Chondrocyte (in vitro differentiated cells): ENCODE data around the gene OR2S2. TPM values are rescaled to one million over a fixed set of nuclear protein-coding genes. Genes with fewer than 3 reads are reported as not detected.

Experiments used
- DNase-seq: peaks from one replicate; pipeline ENCODE4 v3.0.0; 2021; ENCODE audit warnings: mixed read lengths, low spot score
- H3K27ac Mint-ChIP-seq: one replicate; pipeline ENCODE4 v1.8.0; 2021; ENCODE audit warnings: mild to moderate bottlenecking, moderate library complexity, mixed read lengths; ENCODE audit not compliant: unreplicated experiment
- H3K27me3 Mint-ChIP-seq: 2 replicates; pipeline ENCODE4 v1.8.0; 2021; ENCODE audit warnings: low read depth, mixed read lengths
- H3K36me3 Mint-ChIP-seq: 2 replicates; pipeline ENCODE4 v1.8.0; 2021; ENCODE audit warnings: low read depth, mixed read lengths
- H3K4me1 Mint-ChIP-seq: 2 replicates; pipeline ENCODE4 v1.8.0; 2021; ENCODE audit warnings: low read depth, mild to moderate bottlenecking, mixed read lengths
- H3K4me3 Mint-ChIP-seq: one replicate; pipeline ENCODE4 v1.8.0; 2021; ENCODE audit warnings: mild to moderate bottlenecking, moderate library complexity, mixed read lengths; ENCODE audit not compliant: unreplicated experiment
- H3K9me3 Mint-ChIP-seq: 2 replicates; pipeline ENCODE4 v1.8.0; 2021; ENCODE audit warnings: low read depth, mixed read lengths
- CTCF ChIP-seq: fragments of 200-600 bp; sonication (generic); IDR thresholded peaks from 2 replicates; pipeline ENCODE4 v1.5.0; 2021; ENCODE audit warnings: antibody characterized with exemption, mild to moderate bottlenecking, moderate library complexity
- total RNA-seq: library from RNA; stranded (reverse); gene quantifications from 3 replicates; pipeline ENCODE4 v1.2.1, GENCODE V29; 2021

The OR2S2 gene
- total RNA-seq, 1 donor from 2014 or later = not detected

- H3K4me3 Mint-ChIP-seq = no peak overlapping the region
- DNase-seq = no peak
- no peaks in the 10 kb centered on the region for H3K36me3 Mint-ChIP-seq
- TF ChIP-seq CTCF = no peak
- H3K27ac Mint-ChIP-seq = no peak overlapping the region
- H3K9me3 Mint-ChIP-seq = no peaks in the 10 kb centered on the region
- peaks cover 2% of the 10 kb centered on the region for H3K27me3 Mint-ChIP-seq
- H3K4me1 Mint-ChIP-seq = no peaks in the 10 kb centered on the region
These were observed 26.1 kb upstream of the OR2S2 start for GRCh38 chr9:35984021-35984420.

- DNase-seq = no peak
- Mint-ChIP-seq H3K4me1 (no peaks in the 10 kb centered on the region), H3K27ac (no peak overlapping the region), H3K4me3 (no peak overlapping the region), H3K36me3 (no peaks in the 10 kb centered on the region), H3K27me3 (peaks cover 2% of the 10 kb centered on the region), H3K9me3 (no peaks in the 10 kb centered on the region)
- TF ChIP-seq CTCF = no peak
These were observed 23.7 kb upstream of the OR2S2 start for GRCh38 chr9:35981699-35982098.

- Mint-ChIP-seq H3K36me3 (peaks cover 2% of the 10 kb centered on the region), H3K4me3 (no peak overlapping the region), H3K9me3 (peaks cover 5% of the 10 kb centered on the region), H3K4me1 (no peaks in the 10 kb centered on the region), H3K27ac (no peak overlapping the region), H3K27me3 (peaks cover 2% of the 10 kb centered on the region)
- TF ChIP-seq CTCF = no peak
- no peak for DNase-seq
These were observed 22.5 kb upstream of the OR2S2 start for GRCh38 chr9:35980289-35981011.

GRCh38 chr9:35978792-35979191 is 20.8 kb upstream of the OR2S2 start:
- DNase-seq = no peak
- H3K4me1 Mint-ChIP-seq = no peaks in the 10 kb centered on the region
- H3K27me3 Mint-ChIP-seq = peaks cover 2% of the 10 kb centered on the region
- no peak for TF ChIP-seq CTCF
- no peak overlapping the region for H3K27ac Mint-ChIP-seq
- no peak overlapping the region for H3K4me3 Mint-ChIP-seq
- H3K9me3 Mint-ChIP-seq = peaks cover 21% of the 10 kb centered on the region
- H3K36me3 Mint-ChIP-seq = peaks cover 9% of the 10 kb centered on the region

- H3K36me3 Mint-ChIP-seq = peaks cover 9% of the 10 kb centered on the region
These were observed 18.8 kb upstream of the OR2S2 start for GRCh38 chr9:35976726-35977125.

More at GRCh38 chr9:35976726-35977125, 18.8 kb upstream of the OR2S2 start:
- no peak overlapping the region for H3K27ac Mint-ChIP-seq
- H3K9me3 Mint-ChIP-seq = peaks cover 24% of the 10 kb centered on the region
- H3K27me3 Mint-ChIP-seq = peaks cover 2% of the 10 kb centered on the region
- H3K4me1 Mint-ChIP-seq = peaks cover 4% of the 10 kb centered on the region
- no peak for TF ChIP-seq CTCF
- DNase-seq = no peak
- no peak overlapping the region for H3K4me3 Mint-ChIP-seq
